Panc1 (cell line): ENCODE data around the gene SYNRG.
"Not testable (repeated sequence)": the region's sequence is repeated elsewhere in the genome, so short reads cannot be mapped to it uniquely, and the experiment has no call there.

Source experiments
- CTCF ChIP-seq: fragments of 450-650 bp; IDR thresholded peaks from 2 replicates; pipeline ENCODE4 v1.5.1; 2017; ENCODE audit warnings: mild to moderate bottlenecking
- POLR2AphosphoS5 ChIP-seq: IDR thresholded peaks from 2 replicates; pipeline ENCODE4 v1.6.1; 2012; ENCODE audit warnings: mild to moderate bottlenecking, low read depth, low read length, moderate library complexity
- REST ChIP-seq, 2 experiments: IDR thresholded peaks; 2 replicates each; pipeline ENCODE4 v1.6.1; 2011 to 2012; ENCODE audit warnings: low read depth in 2 of 2, control low read depth in 1 of 2, low read length in 1 of 2, mild to moderate bottlenecking in 1 of 2, moderate library complexity in 1 of 2; ENCODE audit not compliant: insufficient read depth in 1 of 2
- SIN3A ChIP-seq: IDR thresholded peaks from 2 replicates; pipeline ENCODE4 v1.6.1; 2012; ENCODE audit warnings: low read depth, mild to moderate bottlenecking, low read length, moderate library complexity, borderline replicate concordance; ENCODE audit not compliant: insufficient read depth

GRCh38 chr17:37511642-37512041 lies 97.6 kb downstream of the SYNRG start:
- TF ChIP-seq CTCF; SIN3A; POLR2AphosphoS5; REST (IDR thresholded peaks at IDR 0.05; ENCODE audit: insufficient read depth in 1 of 2, low read depth in 2 of 2, low read length in 1 of 2): not testable (repeated sequence)
